Epidermal melanocyte (primary cell): ENCODE results near the gene PPP1R36.
A peak's percentile ranks its signal among the peaks of the same experiment; 100 is the strongest.
"Not testable (repeated sequence)": the region's sequence is repeated elsewhere in the genome, so short reads cannot be mapped to it uniquely, and the experiment has no call there.

ENCODE experiments used
- DNase-seq: peaks from one replicate; pipeline ENCODE4 v3.0.0; 2011; ENCODE audit warnings: low spot score; ENCODE audit not compliant: insufficient read length

The PPP1R36 gene

GRCh38 chr14:64566651-64567122 lies 16.9 kb downstream of the PPP1R36 start:
- DNase-seq, result no peak

- peak; percentile 75 for DNase-seq
Observed at GRCh38 chr14:64569138-64569631, 19.4 kb downstream of the PPP1R36 start.

GRCh38 chr14:64569646-64570045 lies 19.9 kb downstream of the PPP1R36 start:
- not testable (repeated sequence) for DNase-seq

GRCh38 chr14:64572386-64573104 lies 22.8 kb downstream of the PPP1R36 start:
- DNase-seq, result no peak

GRCh38 chr14:64573109-64573508 lies 23.3 kb downstream of the PPP1R36 start:
- no peak for DNase-seq

GRCh38 chr14:64574371-64575107 lies 24.8 kb downstream of the PPP1R36 start:
- DNase-seq, result no peak

GRCh38 chr14:64577211-64577610 lies 27.4 kb downstream of the PPP1R36 start:
- DNase-seq, result no peak

GRCh38 chr14:64580467-64580866 lies 30.7 kb downstream of the PPP1R36 start:
- DNase-seq, result no peak

- no peak for DNase-seq
Observed at GRCh38 chr14:64581363-64581762, 31.6 kb downstream of the PPP1R36 start.

GRCh38 chr14:64581817-64582216 lies 32.1 kb downstream of the PPP1R36 start:
- no peak for DNase-seq

- no peak for DNase-seq
Observed at GRCh38 chr14:64584190-64584589, 34.4 kb downstream of the PPP1R36 start.

GRCh38 chr14:64591809-64592208 lies 42.0 kb downstream of the PPP1R36 start:
- DNase-seq, result no peak

GRCh38 chr14:64594438-64594837 lies 44.7 kb downstream of the PPP1R36 start:
- no peak for DNase-seq

GRCh38 chr14:64598404-64598803 lies 48.6 kb downstream of the PPP1R36 start:
- no peak for DNase-seq

- no peak for DNase-seq
Observed at GRCh38 chr14:64601571-64601970, 51.8 kb downstream of the PPP1R36 start.

GRCh38 chr14:64602826-64603225 lies 53.1 kb downstream of the PPP1R36 start:
- DNase-seq, result no peak

- no peak for DNase-seq
Observed at GRCh38 chr14:64604001-64604400, 54.2 kb downstream of the PPP1R36 start.

GRCh38 chr14:64604881-64605280 lies 55.1 kb downstream of the PPP1R36 start:
- no peak for DNase-seq

- DNase-seq, result no peak
Observed at GRCh38 chr14:64605926-64606685, 56.3 kb downstream of the PPP1R36 start.

GRCh38 chr14:64610049-64610746 lies 60.4 kb downstream of the PPP1R36 start:
- no peak for DNase-seq

- no peak for DNase-seq
Observed at GRCh38 chr14:64611358-64612020, 61.7 kb downstream of the PPP1R36 start.
